ENCODE data around the gene L3MBTL1.

The L3MBTL1 gene

GRCh38 chr20:43461894-43462659, 45.4 kb upstream of the L3MBTL1 start:
- no peak for DNase-seq (ENCODE audit: low spot score)
- H3K27ac ChIP-seq: no peak overlapping the region
- ChIA-PET POLR2A (ENCODE audit: low non-redundant PET) (no interaction called here), CTCF (no interaction called here)
- no peak for TF ChIP-seq CTCF (conservative IDR thresholded peaks at IDR 0.05; ENCODE audit: low read depth)

- no peak for TF ChIP-seq CTCF (conservative IDR thresholded peaks at IDR 0.05; ENCODE audit: low read depth)
- ChIA-PET CTCF (no interaction called here), POLR2A (ENCODE audit: low non-redundant PET) (no interaction called here)
- H3K27ac ChIP-seq: no peak overlapping the region
- no peak for DNase-seq (ENCODE audit: low spot score)
These were observed 44.6 kb upstream of the L3MBTL1 start for GRCh38 chr20:43462660-43463526.

GRCh38 chr20:43463527-43464218, 43.8 kb upstream of the L3MBTL1 start:
- CTCF ChIA-PET: no interaction called here
- no peak for TF ChIP-seq CTCF (conservative IDR thresholded peaks at IDR 0.05; ENCODE audit: low read depth)
- no peak overlapping the region for H3K27ac ChIP-seq
- POLR2A ChIA-PET (ENCODE audit: low non-redundant PET): no interaction called here
- DNase-seq (ENCODE audit: low spot score): no peak

- no peak for DNase-seq (ENCODE audit: low spot score)
- no peak overlapping the region for H3K27ac ChIP-seq
- CTCF ChIA-PET: no interaction called here
- POLR2A ChIA-PET (ENCODE audit: low non-redundant PET): no interaction called here
- no peak for TF ChIP-seq CTCF (conservative IDR thresholded peaks at IDR 0.05; ENCODE audit: low read depth)
These were observed 43.2 kb upstream of the L3MBTL1 start for GRCh38 chr20:43464219-43464790.

- DNase-seq (ENCODE audit: low spot score): no peak
- peak overlapping the region; percentile 35 for H3K27ac ChIP-seq
- no peak for TF ChIP-seq CTCF (conservative IDR thresholded peaks at IDR 0.05; ENCODE audit: low read depth)
- ChIA-PET CTCF (interaction anchor here (0.6 kb wide), 1 partner anchor 57 kb away, joined by 3 read pairs; no protein-coding TSS in a partner anchor), POLR2A (ENCODE audit: low non-redundant PET) (interaction anchor here (0.6 to 0.9 kb wide), 3 partner anchors 8 to 113 kb away, joined by 3 to 6 read pairs (median 4); no protein-coding TSS in a partner anchor)
These were observed 41.9 kb upstream of the L3MBTL1 start for GRCh38 chr20:43465625-43465943.

GRCh38 chr20:43467589-43467988, 39.9 kb upstream of the L3MBTL1 start:
- DNase-seq (ENCODE audit: low spot score): no peak
- no peak for TF ChIP-seq CTCF (conservative IDR thresholded peaks at IDR 0.05; ENCODE audit: low read depth)
- ChIA-PET CTCF (no interaction called here), POLR2A (ENCODE audit: low non-redundant PET) (interaction anchor here (1.1 kb wide), 1 partner anchor 10 kb away, joined by 14 read pairs; no protein-coding TSS in a partner anchor)
- H3K27ac ChIP-seq: no peak overlapping the region

Measured in RWPE1 (cell line).